Smooth muscle cell (in vitro differentiated cells): Measurements from ENCODE around the gene BRD8. TPM values are rescaled to one million over a fixed set of nuclear protein-coding genes. Genes with fewer than 3 reads are reported as not detected.

Experiments
- DNase-seq: peaks from one replicate; lab custom pipeline; 2025; ENCODE audit not compliant: unreplicated experiment; lab: John Stamatoyannopoulos, UW
- H2AFZ ChIP-seq: fragments of 200-600 bp; sonication (generic); 2 replicates; pipeline ENCODE4 v1.6.0; 2016; ENCODE audit warnings: antibody characterized with exemption, low read depth, mild to moderate bottlenecking
- H3F3A ChIP-seq: fragments of 200-600 bp; sonication (generic); 2 replicates; pipeline ENCODE4 v1.6.0; 2017; ENCODE audit warnings: antibody characterized with exemption, low read depth
- H3K27ac ChIP-seq: fragments of 200-600 bp; sonication (generic); 2 replicates; pipeline ENCODE4 v1.5.1; 2016; ENCODE audit warnings: low read depth, mild to moderate bottlenecking
- H3K27me3 ChIP-seq: fragments of 200-600 bp; sonication (generic); 2 replicates; pipeline ENCODE4 v1.6.1; 2016; ENCODE audit warnings: low read depth, mild to moderate bottlenecking
- H3K36me3 ChIP-seq: fragments of 200-600 bp; sonication (generic); 2 replicates; pipeline ENCODE4 v1.5.1; 2016; ENCODE audit warnings: low read depth
- H3K4me1 ChIP-seq: fragments of 200-600 bp; sonication (generic); 2 replicates; pipeline ENCODE4 v1.5.1; 2016; ENCODE audit warnings: low read depth
- H3K4me2 ChIP-seq: fragments of 200-600 bp; sonication (generic); 2 replicates; pipeline ENCODE4 v1.6.0; 2016; ENCODE audit warnings: mild to moderate bottlenecking
- H3K4me3 ChIP-seq: fragments of 200-600 bp; sonication (generic); 2 replicates; pipeline ENCODE4 v1.5.1; 2016; ENCODE audit warnings: mild to moderate bottlenecking
- H3K79me2 ChIP-seq: fragments of 200-600 bp; sonication (generic); 2 replicates; pipeline ENCODE4 v1.6.0; 2016; ENCODE audit warnings: low read depth, mild to moderate bottlenecking
- H3K9ac ChIP-seq: fragments of 200-600 bp; sonication (generic); 2 replicates; pipeline ENCODE4 v1.6.0; 2016; ENCODE audit warnings: low read depth
- H3K9me3 ChIP-seq: fragments of 200-600 bp; sonication (generic); replicated peaks from 2 replicates; pipeline ENCODE4 v1.5.1; 2016; ENCODE audit warnings: low read depth
- H4K20me1 ChIP-seq: fragments of 200-600 bp; sonication (generic); 2 replicates; pipeline ENCODE4 v1.6.0; 2016; ENCODE audit warnings: low read depth
- WGBS: methylation state at CpG from one replicate; pipeline ENCODE4 v1.1.7; 2016; ENCODE audit warnings: low lambda C conversion rate; 5-methylcytosine and 5-hydroxymethylcytosine counted together
- polyA plus RNA-seq: library from polyadenylated mRNA; unstranded; fragments of >200 nt; fragmentation: Nextera tagmentation; extraction: Ambion mirVana; gene quantifications from 2 replicates; pipeline ENCODE4 v1.2.1, GENCODE V29; 2016
- total RNA-seq: library from RNA; depleted of rRNA; stranded (reverse); fragments of >200 nt; gene quantifications from 2 replicates; pipeline ENCODE4 v1.2.3, GENCODE V29; 2014
- TF ChIP-seq, protein P1 (sequence below): fragments of 200-600 bp; sonication (generic); IDR thresholded peaks from 2 replicates; pipeline ENCODE4 v1.5.1; 2017; ENCODE audit warnings: borderline replicate concordance, mild to moderate bottlenecking, antibody characterized with exemption; ENCODE audit not compliant: insufficient read depth, poor library complexity, severe bottlenecking

BRD8 gene
- total and polyA plus RNA-seq, 2 experiments from 2014 or later, result 24.2 to 41.2 TPM

DNA sequence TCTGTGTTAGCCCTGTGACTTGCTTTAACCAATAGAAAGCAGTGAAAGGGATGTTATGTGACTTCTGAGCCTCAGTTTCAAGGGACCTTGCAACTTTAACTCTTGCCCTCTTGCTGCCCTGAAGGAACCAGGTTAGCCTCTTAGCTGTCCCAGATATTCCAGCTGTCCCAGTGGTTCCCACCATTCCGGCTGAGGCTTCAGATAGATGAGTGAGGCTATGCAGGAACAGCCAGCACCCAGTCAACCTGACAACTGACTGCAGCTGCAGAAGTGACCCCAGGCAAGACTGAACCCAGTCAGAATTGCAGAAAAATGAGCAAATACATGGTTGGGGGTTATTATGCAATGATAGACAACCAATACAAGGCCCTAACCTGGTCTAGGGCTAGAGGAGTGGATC, 45.1 kb upstream of the BRD8 start:
- Histone ChIP-seq H3K4me1 (no peaks in the 10 kb centered on the region), H3K4me2 (no peak overlapping the region), H3K27ac (no peak overlapping the region), H2AFZ (peak overlapping the region; percentile 80), H3F3A (no peaks in the 10 kb centered on the region), H3K9ac (no peak overlapping the region), H3K9me3 (no peaks in the 10 kb centered on the region), H3K27me3 (no peaks in the 10 kb centered on the region), H3K79me2 (no peaks in the 10 kb centered on the region), H4K20me1 (no peaks in the 10 kb centered on the region), H3K4me3 (no peak overlapping the region), H3K36me3 (no peaks in the 10 kb centered on the region)
- TF ChIP-seq, protein P1, sequence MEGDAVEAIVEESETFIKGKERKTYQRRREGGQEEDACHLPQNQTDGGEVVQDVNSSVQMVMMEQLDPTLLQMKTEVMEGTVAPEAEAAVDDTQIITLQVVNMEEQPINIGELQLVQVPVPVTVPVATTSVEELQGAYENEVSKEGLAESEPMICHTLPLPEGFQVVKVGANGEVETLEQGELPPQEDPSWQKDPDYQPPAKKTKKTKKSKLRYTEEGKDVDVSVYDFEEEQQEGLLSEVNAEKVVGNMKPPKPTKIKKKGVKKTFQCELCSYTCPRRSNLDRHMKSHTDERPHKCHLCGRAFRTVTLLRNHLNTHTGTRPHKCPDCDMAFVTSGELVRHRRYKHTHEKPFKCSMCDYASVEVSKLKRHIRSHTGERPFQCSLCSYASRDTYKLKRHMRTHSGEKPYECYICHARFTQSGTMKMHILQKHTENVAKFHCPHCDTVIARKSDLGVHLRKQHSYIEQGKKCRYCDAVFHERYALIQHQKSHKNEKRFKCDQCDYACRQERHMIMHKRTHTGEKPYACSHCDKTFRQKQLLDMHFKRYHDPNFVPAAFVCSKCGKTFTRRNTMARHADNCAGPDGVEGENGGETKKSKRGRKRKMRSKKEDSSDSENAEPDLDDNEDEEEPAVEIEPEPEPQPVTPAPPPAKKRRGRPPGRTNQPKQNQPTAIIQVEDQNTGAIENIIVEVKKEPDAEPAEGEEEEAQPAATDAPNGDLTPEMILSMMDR, result no peak
- DNase-seq, result no peak
- WGBS, result 90% methylated on average over 1 of the region's 1 CpG

GRCh38 chr5:138216799-138217198, 38.4 kb upstream of the BRD8 start:
- 88% methylated on average over 2 of the region's 2 CpGs for WGBS
- no peak overlapping the region for H3K4me3 ChIP-seq
- no peaks in the 10 kb centered on the region for H3K27me3 ChIP-seq
- no peaks in the 10 kb centered on the region for H4K20me1 ChIP-seq
- no peak overlapping the region for H3K27ac ChIP-seq
- no peak overlapping the region for H3K4me2 ChIP-seq
- TF ChIP-seq, protein P1, result no peak
- no peak for DNase-seq
- H3K9ac ChIP-seq, result no peak overlapping the region
- peaks cover 8% of the 10 kb centered on the region for H3K4me1 ChIP-seq
- H3K9me3 ChIP-seq, result no peaks in the 10 kb centered on the region
- H3K36me3 ChIP-seq, result no peaks in the 10 kb centered on the region
- peaks cover 13% of the 10 kb centered on the region for H3K79me2 ChIP-seq
- H2AFZ ChIP-seq, result no peak overlapping the region
- no peaks in the 10 kb centered on the region for H3F3A ChIP-seq

- Histone ChIP-seq H3K27ac (peak within 1 kb of the TSS; percentile 88), H3K27me3 (no peaks in the 10 kb centered on the region), H3K4me3 (peak within 1 kb of the TSS; percentile 82), H3K79me2 (peaks cover 44% of the 10 kb centered on the region), H3F3A (no peaks in the 10 kb centered on the region), H4K20me1 (no peaks in the 10 kb centered on the region), H3K4me2 (peak within 1 kb of the TSS; percentile 97), H3K4me1 (peaks cover 10% of the 10 kb centered on the region), H3K9me3 (no peaks in the 10 kb centered on the region), H3K36me3 (no peaks in the 10 kb centered on the region), H3K9ac (peak within 1 kb of the TSS; percentile 96), H2AFZ (peak within 1 kb of the TSS; percentile 89)
- TF ChIP-seq, protein P1, result no peak
- DNase-seq, result peak; percentile 59
- WGBS, result 3% methylated on average over 32 of the region's 32 CpGs
These were observed 35.0 kb upstream of the BRD8 start, which contains the start of gene CDC23 for GRCh38 chr5:138213161-138214029. TSS of gene CDC23 (minus strand) at chr5:138213323. CDS start at chr5:138213312, 11 bp downstream.

GRCh38 chr5:138212828-138213160, 34.4 kb upstream of the BRD8 start:
- Histone ChIP-seq H4K20me1 (no peaks in the 10 kb centered on the region), H3K4me1 (peaks cover 10% of the 10 kb centered on the region), H3K9me3 (no peaks in the 10 kb centered on the region), H3K4me2 (peak overlapping the region; percentile 97), H3K36me3 (no peaks in the 10 kb centered on the region), H3K9ac (peak overlapping the region; percentile 96), H3K27ac (peak overlapping the region; percentile 88), H3K79me2 (peaks cover 50% of the 10 kb centered on the region), H3K4me3 (peak overlapping the region; percentile 82), H2AFZ (peak overlapping the region; percentile 89), H3F3A (no peaks in the 10 kb centered on the region), H3K27me3 (no peaks in the 10 kb centered on the region)
- TF ChIP-seq, protein P1, result no peak
- no peak for DNase-seq
- under 1% methylated on average over 8 of the region's 8 CpGs for WGBS
